Activated CD4-positive, alpha-beta T cell treated with anti-CD3 and anti-CD28 coated beads, Interleukin-2, amount 10 ng/mL, durations not matched to agents 24 days and 14 days (primary cell): Measurements from ENCODE around the gene AARS1. TPM values are rescaled to one million over a fixed set of nuclear protein-coding genes. Genes with fewer than 3 reads are reported as not detected.
"Not testable (repeated sequence)": the region's sequence is repeated elsewhere in the genome, so short reads cannot be mapped to it uniquely, and the experiment has no call there.

Source experiments
- DNase-seq: peaks from one replicate; pipeline ENCODE4 v3.0.0; 2022
- H3K27ac Mint-ChIP-seq: one replicate; pipeline ENCODE4 v1.8.0; 2022; ENCODE audit warnings: mild to moderate bottlenecking, mixed read lengths
- H3K27me3 Mint-ChIP-seq: one replicate; pipeline ENCODE4 v1.8.0; 2022; ENCODE audit warnings: mixed read lengths
- H3K36me3 Mint-ChIP-seq: one replicate; pipeline ENCODE4 v1.8.0; 2022; ENCODE audit warnings: low read depth, mild to moderate bottlenecking, mixed read lengths
- H3K4me1 Mint-ChIP-seq: one replicate; pipeline ENCODE4 v1.8.0; 2021; ENCODE audit warnings: mixed read lengths
- H3K4me3 Mint-ChIP-seq: one replicate; pipeline ENCODE4 v1.8.0; 2022; ENCODE audit warnings: mild to moderate bottlenecking, moderate library complexity, mixed read lengths
- H3K9me3 Mint-ChIP-seq: one replicate; pipeline ENCODE4 v1.8.0; 2021; ENCODE audit warnings: mixed read lengths
- intact Hi-C: fragments of 100-400 bp; cut with micrococcal nuclease; formaldehyde crosslinking; loops from one replicate; pipeline ENCODE4 v1.15.1; 2023
- total RNA-seq: library from RNA; stranded (reverse); gene quantifications from 2 replicates; pipeline ENCODE4 v1.2.3, GENCODE V29; 2022

Gene AARS1
- 115 and 117 TPM in 2 replicates for total RNA-seq

GRCh38 chr16:70289229-70290094 lies at the start of gene AARS1:
TSS of gene AARS1 (minus strand) at chr16:70289506. CDS start at chr16:70282763, 6,743 bp downstream.
- peak within 1 kb of the TSS; percentile 99 for H3K27ac Mint-ChIP-seq
- H3K4me1 Mint-ChIP-seq = peaks cover 22% of the 10 kb centered on the region
- H3K9me3 Mint-ChIP-seq = no peaks in the 10 kb centered on the region
- peak; percentile 99 for DNase-seq
- H3K36me3 Mint-ChIP-seq = peaks cover 13% of the 10 kb centered on the region
- intact Hi-C loops = loop anchor here (1.0 to 5.0 kb wide), 4 partner anchors 10 to 234 kb away; partner anchors contain the start of genes COG4, DDX19A, DDX19B and EXOSC6
- peaks cover 2% of the 10 kb centered on the region for H3K27me3 Mint-ChIP-seq
- peak within 1 kb of the TSS; percentile 99 for H3K4me3 Mint-ChIP-seq

- H3K9me3 Mint-ChIP-seq = no peaks in the 10 kb centered on the region
- no peaks in the 10 kb centered on the region for H3K27me3 Mint-ChIP-seq
- intact Hi-C loops = no loop called here
- DNase-seq = no peak
- no peak overlapping the region for H3K27ac Mint-ChIP-seq
- H3K4me1 Mint-ChIP-seq = no peaks in the 10 kb centered on the region
- no peak overlapping the region for H3K4me3 Mint-ChIP-seq
- H3K36me3 Mint-ChIP-seq = peaks cover 16% of the 10 kb centered on the region
Observed at GRCh38 chr16:70337814-70338213, 48.5 kb upstream of the AARS1 start.

DNA sequence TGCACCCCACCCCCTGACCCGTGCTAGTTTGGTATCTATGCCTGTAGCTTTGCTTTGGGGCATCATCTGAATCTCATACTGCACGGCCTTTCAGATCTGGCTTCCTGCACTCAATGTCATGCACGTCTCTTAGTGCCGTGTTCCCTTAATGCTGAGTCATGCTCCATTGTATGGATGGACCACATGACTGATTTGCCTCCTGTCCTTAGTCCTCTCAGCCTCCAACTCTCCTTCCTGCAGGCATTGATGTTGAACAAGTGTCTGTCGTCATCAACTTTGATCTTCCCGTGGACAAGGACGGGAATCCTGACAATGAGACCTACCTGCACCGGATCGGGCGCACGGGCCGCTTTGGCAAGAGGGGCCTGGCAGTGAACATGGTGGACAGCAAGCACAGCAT lies 43.4 kb upstream of the AARS1 start:
- intact Hi-C loops, DNase-seq, H3K4me1 Mint-ChIP-seq, H3K4me3 Mint-ChIP-seq, H3K27me3 Mint-ChIP-seq, H3K9me3 Mint-ChIP-seq: not testable (repeated sequence)
- Mint-ChIP-seq H3K27ac (peak overlapping the region; percentile 8), H3K36me3 (peaks cover 26% of the 10 kb centered on the region)

GRCh38 chr16:70331588-70332358 lies 42.5 kb upstream of the AARS1 start:
- no peak overlapping the region for H3K27ac Mint-ChIP-seq
- peak; percentile 65 for DNase-seq
- peaks cover 26% of the 10 kb centered on the region for H3K36me3 Mint-ChIP-seq
- no peak overlapping the region for H3K4me3 Mint-ChIP-seq
- no peaks in the 10 kb centered on the region for H3K4me1 Mint-ChIP-seq
- intact Hi-C loops = no loop called here
- no peaks in the 10 kb centered on the region for H3K27me3 Mint-ChIP-seq
- no peaks in the 10 kb centered on the region for H3K9me3 Mint-ChIP-seq

DNA sequence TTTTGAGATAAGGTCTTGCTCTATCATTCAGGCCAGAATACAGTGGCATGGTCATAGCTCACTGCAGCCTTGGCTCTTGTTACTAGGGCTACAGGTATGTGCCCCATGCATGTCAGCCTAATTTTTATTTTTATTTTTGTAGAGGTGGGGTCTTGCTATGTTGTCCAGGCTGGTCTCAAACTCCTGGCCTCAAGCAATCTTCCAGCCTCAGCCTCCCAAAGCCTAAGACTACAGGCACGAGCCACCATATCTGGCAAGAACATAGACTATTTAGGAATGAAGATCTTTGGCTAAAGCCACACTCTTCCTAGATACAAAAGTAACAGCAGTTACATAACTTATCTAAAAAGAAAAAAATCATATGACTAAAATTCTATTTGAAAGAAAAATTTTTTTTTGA lies 41.8 kb upstream of the AARS1 start:
- DNase-seq = no peak
- H3K4me1 Mint-ChIP-seq = no peaks in the 10 kb centered on the region
- no peak overlapping the region for H3K4me3 Mint-ChIP-seq
- H3K27ac Mint-ChIP-seq = no peak overlapping the region
- no peaks in the 10 kb centered on the region for H3K27me3 Mint-ChIP-seq
- intact Hi-C loops = no loop called here
- peaks cover 24% of the 10 kb centered on the region for H3K36me3 Mint-ChIP-seq
- H3K9me3 Mint-ChIP-seq = no peaks in the 10 kb centered on the region

GRCh38 chr16:70324998-70325747 lies 35.9 kb upstream of the AARS1 start:
- intact Hi-C loops = no loop called here
- Mint-ChIP-seq H3K9me3 (no peaks in the 10 kb centered on the region), H3K4me3 (no peak overlapping the region), H3K27ac (no peak overlapping the region), H3K36me3 (peaks cover 29% of the 10 kb centered on the region), H3K27me3 (no peaks in the 10 kb centered on the region), H3K4me1 (peaks cover 2% of the 10 kb centered on the region)
- no peak for DNase-seq

GRCh38 chr16:70320121-70320520 lies 30.8 kb upstream of the AARS1 start:
- H3K9me3 Mint-ChIP-seq = no peaks in the 10 kb centered on the region
- H3K4me3 Mint-ChIP-seq = no peak overlapping the region
- peaks cover 2% of the 10 kb centered on the region for H3K4me1 Mint-ChIP-seq
- DNase-seq = no peak
- no peak overlapping the region for H3K27ac Mint-ChIP-seq
- H3K36me3 Mint-ChIP-seq = peaks cover 21% of the 10 kb centered on the region
- intact Hi-C loops = no loop called here
- H3K27me3 Mint-ChIP-seq = no peaks in the 10 kb centered on the region

DNA sequence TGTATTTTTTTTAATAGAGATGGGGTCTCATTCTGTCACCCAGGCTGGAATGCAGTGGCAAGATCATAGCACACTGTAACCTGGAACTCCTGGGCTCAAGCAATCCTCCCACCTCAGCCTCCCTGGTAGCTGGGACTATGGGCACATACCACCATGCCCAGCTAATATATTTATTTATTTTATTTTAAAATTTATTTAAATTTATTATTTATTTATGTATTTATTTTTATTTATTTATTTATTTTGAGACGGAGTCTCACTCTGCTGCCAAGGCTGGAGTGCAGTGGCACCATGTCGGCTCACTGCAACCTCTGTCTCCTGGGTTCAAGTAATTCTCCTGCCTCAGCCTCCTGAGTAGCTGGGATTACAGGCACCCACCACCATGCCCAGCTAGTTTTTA lies 18.4 kb upstream of the AARS1 start:
- H3K4me1 Mint-ChIP-seq, H3K9me3 Mint-ChIP-seq, H3K4me3 Mint-ChIP-seq, intact Hi-C loops, H3K27ac Mint-ChIP-seq, H3K27me3 Mint-ChIP-seq, DNase-seq: not testable (repeated sequence)
- peaks cover 15% of the 10 kb centered on the region for H3K36me3 Mint-ChIP-seq

DNA sequence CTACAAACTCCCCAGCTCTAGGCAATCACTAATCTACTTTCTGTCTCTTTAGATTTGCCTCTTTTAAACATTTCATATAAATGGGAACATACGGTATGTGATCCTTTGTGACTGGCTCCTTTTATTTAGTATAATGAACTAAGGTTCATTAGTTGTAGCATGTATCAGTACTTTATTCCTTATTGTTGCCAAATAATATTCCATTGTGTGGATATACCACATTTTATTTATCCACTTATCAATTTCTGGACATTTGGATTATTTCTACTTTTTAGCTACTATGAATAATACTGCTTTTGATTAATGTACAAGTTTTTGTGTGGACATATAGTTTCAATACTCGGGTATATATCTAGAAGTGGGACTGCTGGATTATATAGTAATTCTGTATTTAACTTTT lies 17.6 kb upstream of the AARS1 start:
- Mint-ChIP-seq H3K36me3 (peaks cover 20% of the 10 kb centered on the region), H3K27ac (no peak overlapping the region), H3K27me3 (no peaks in the 10 kb centered on the region), H3K4me3 (no peak overlapping the region), H3K4me1 (peaks cover 11% of the 10 kb centered on the region), H3K9me3 (no peaks in the 10 kb centered on the region)
- DNase-seq = no peak
- intact Hi-C loops = no loop called here

DNA sequence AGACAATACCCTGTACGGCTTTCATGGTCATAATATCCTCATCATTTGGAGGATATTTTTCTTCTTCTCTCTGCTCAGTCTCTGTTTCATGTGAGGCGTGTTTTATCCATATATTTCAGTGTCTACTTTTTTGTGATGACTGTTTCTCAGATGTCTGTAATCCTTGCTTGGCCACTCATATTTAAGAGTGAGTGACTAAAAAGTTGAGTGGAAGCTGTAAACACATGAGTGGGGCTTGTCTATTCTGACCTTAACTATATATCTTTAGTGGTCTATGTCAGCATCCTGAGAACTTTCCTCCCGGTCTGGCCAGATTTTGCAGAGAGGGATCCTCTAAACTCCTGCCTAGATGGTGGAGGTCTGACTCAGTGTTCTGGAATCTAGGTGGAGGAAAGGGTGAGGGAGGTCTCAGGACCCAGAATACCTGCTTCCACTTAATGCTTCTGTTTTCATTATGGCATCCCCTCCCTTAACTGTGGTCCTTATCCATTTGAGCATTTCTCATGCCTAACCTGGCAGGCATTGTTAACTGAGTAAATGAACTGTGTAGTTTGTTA lies 15.7 kb upstream of the AARS1 start:
- H3K36me3 Mint-ChIP-seq = peaks cover 34% of the 10 kb centered on the region
- H3K4me3 Mint-ChIP-seq = no peak overlapping the region
- H3K9me3 Mint-ChIP-seq = no peaks in the 10 kb centered on the region
- H3K27ac Mint-ChIP-seq = peak overlapping the region; percentile 5
- intact Hi-C loops = no loop called here
- DNase-seq = no peak
- H3K27me3 Mint-ChIP-seq = no peaks in the 10 kb centered on the region
- H3K4me1 Mint-ChIP-seq = peaks cover 12% of the 10 kb centered on the region

DNA sequence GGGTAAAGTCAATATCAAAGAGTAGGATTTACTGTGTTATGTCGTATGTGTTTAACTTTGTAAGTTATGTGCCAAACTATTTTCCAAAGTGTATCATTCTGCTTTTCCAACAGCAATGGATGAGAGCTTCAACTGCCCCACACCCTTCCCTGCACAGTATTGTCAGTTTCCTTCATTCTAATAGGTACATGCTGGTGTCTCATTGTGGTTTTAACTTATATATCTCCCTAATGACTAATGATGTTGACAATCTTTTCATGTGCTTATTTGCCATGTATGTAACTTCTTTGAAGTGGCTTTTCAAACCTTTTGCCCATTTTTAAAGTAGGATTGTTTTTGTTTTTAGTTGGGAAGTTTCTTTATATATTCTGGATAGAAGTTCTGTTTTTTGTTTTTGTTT lies 13.4 kb upstream of the AARS1 start:
- Mint-ChIP-seq H3K9me3 (no peaks in the 10 kb centered on the region), H3K27me3 (no peaks in the 10 kb centered on the region), H3K27ac (no peak overlapping the region), H3K36me3 (peaks cover 34% of the 10 kb centered on the region), H3K4me3 (no peak overlapping the region), H3K4me1 (peaks cover 25% of the 10 kb centered on the region)
- no peak for DNase-seq
- intact Hi-C loops = no loop called here

DNA sequence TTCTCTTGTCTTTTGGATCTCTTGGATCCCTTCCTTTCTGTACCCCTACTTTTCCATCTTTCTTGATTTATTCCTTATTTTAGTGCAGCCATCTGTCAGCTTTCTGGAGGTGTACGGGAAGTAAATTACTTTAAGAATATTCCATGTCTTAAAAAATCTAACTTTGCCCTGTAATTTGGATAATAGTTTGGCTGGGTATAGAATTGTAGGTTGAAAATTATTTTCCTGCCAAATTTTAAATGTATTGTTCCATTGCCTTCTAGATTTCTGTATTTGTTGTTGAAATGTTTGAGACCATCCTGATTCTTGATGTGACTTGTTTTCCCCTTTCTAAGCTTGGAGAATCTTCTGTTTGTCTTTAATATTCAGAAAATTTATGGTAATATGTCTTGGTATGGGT lies 11.8 kb upstream of the AARS1 start:
- Mint-ChIP-seq H3K9me3 (no peaks in the 10 kb centered on the region), H3K4me3 (peak overlapping the region; percentile 15), H3K27me3 (no peaks in the 10 kb centered on the region), H3K27ac (no peak overlapping the region), H3K36me3 (peaks cover 34% of the 10 kb centered on the region), H3K4me1 (peaks cover 23% of the 10 kb centered on the region)
- no peak for DNase-seq
- intact Hi-C loops = no loop called here
